NT2/D1 (cell line): Measurements from ENCODE around the gene FAM110C.

Experiments
- DNase-seq: peaks from one replicate; pipeline ENCODE4 v3.0.0-alpha.2; 2011; ENCODE audit warnings: low read depth, low spot score
- H3K27me3 ChIP-seq: 2 replicates; pipeline ENCODE4 v1.6.0; 2011; ENCODE audit warnings: mild to moderate bottlenecking; ENCODE audit not compliant: insufficient read length, insufficient read depth
- H3K36me3 ChIP-seq: 2 replicates; pipeline ENCODE4 v1.6.1; 2011; ENCODE audit warnings: mild to moderate bottlenecking, low read length, mixed read lengths; ENCODE audit not compliant: insufficient read depth, insufficient read length
- H3K4me1 ChIP-seq: 2 replicates; pipeline ENCODE4 v1.5.1; 2011; ENCODE audit not compliant: insufficient read depth, insufficient read length
- H3K4me3 ChIP-seq: 2 replicates; pipeline ENCODE4 v1.5.1; 2011; ENCODE audit warnings: low read depth; ENCODE audit not compliant: insufficient read length
- H3K9ac ChIP-seq: 2 replicates; pipeline ENCODE4 v1.6.0; 2011; ENCODE audit warnings: low read depth; ENCODE audit not compliant: insufficient read length
- H3K9me3 ChIP-seq: 2 replicates; pipeline ENCODE4 v1.5.1; 2011; ENCODE audit warnings: mild to moderate bottlenecking, low read length; ENCODE audit not compliant: insufficient read depth
- SUZ12 ChIP-seq: IDR thresholded peaks from 2 replicates; pipeline ENCODE4 v1.6.1; 2011; ENCODE audit not compliant: insufficient read length, insufficient read depth; ENCODE audit errors: extremely low read depth
- YY1 ChIP-seq: IDR thresholded peaks from 2 replicates; pipeline ENCODE4 v1.6.1; 2011; ENCODE audit not compliant: insufficient read length, insufficient read depth
- ZNF274 ChIP-seq: IDR thresholded peaks from 2 replicates; pipeline ENCODE4 v1.6.1; 2011; ENCODE audit warnings: mild to moderate bottlenecking, low read depth, low read length

FAM110C gene

DNA sequence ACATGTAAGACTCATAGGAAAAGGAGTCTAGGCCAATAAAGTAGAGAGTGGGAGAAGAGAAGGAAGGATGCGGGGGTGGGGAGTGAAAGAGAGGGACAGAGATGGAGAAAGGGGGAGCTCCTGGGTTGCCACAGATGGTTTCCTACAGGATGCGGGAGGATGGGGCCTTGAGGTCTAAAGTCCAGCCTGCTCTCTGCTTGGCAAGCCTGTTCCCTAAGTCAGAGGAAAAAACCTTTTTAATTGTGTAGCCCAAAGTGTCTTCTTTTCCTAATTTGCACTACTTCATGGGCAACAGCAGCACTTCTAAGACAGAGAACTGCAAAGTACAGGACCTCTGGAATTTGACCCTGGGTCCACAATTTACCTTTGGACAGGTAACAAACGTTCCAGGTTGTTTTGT lies 1.4 kb upstream of the FAM110C start:
- Histone ChIP-seq H3K36me3 (no peaks in the 10 kb centered on the region), H3K27me3 (peaks cover 45% of the 10 kb centered on the region)

DNA sequence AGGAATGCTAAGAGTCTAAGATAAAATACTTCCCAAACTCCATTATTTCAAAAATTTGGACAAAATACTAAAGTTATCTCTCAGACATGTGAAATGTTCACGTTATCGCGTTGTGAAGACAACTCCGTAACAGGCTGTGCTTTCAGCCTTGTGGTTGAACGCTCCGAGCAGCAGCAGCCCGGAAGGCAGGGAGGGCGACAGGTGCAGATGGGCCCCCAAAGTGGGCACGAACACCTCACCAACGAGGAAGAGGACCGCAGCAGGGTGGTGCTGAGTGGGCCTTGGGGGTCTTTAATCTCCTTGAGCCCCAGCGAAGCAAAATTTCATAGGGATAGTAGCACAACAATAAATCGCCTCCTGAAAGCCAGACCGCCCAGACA lies 1.0 kb upstream of the FAM110C start:
- Histone ChIP-seq H3K36me3 (no peaks in the 10 kb centered on the region), H3K4me1 (no peaks in the 10 kb centered on the region), H3K27me3 (peaks cover 45% of the 10 kb centered on the region), H3K4me3 (peak overlapping the region; percentile 61), H3K9me3 (no peaks in the 10 kb centered on the region), H3K9ac (no peak overlapping the region)
- TF ChIP-seq ZNF274 (no peak), YY1 (no peak), SUZ12 (no peak)
- no peak for DNase-seq

More for the DNA sequence above, 1.4 kb upstream of the FAM110C start:
- no peak overlapping the region for H3K9ac ChIP-seq
- no peaks in the 10 kb centered on the region for H3K9me3 ChIP-seq
- no peak for DNase-seq
- no peak overlapping the region for H3K4me3 ChIP-seq
- no peak for TF ChIP-seq YY1
- TF ChIP-seq ZNF274 = no peak
- TF ChIP-seq SUZ12 = no peak
- H3K4me1 ChIP-seq = no peaks in the 10 kb centered on the region

- Histone ChIP-seq H3K9me3 (no peaks in the 10 kb centered on the region), H3K4me3 (peak overlapping the region; percentile 61), H3K27me3 (peaks cover 45% of the 10 kb centered on the region), H3K9ac (peak overlapping the region; percentile 72), H3K4me1 (no peaks in the 10 kb centered on the region), H3K36me3 (no peaks in the 10 kb centered on the region)
- no peak for DNase-seq
- TF ChIP-seq SUZ12 (no peak), ZNF274 (no peak), YY1 (no peak)
These were observed 204 bp downstream of the FAM110C start for GRCh38 chr2:46131-46470.

DNA sequence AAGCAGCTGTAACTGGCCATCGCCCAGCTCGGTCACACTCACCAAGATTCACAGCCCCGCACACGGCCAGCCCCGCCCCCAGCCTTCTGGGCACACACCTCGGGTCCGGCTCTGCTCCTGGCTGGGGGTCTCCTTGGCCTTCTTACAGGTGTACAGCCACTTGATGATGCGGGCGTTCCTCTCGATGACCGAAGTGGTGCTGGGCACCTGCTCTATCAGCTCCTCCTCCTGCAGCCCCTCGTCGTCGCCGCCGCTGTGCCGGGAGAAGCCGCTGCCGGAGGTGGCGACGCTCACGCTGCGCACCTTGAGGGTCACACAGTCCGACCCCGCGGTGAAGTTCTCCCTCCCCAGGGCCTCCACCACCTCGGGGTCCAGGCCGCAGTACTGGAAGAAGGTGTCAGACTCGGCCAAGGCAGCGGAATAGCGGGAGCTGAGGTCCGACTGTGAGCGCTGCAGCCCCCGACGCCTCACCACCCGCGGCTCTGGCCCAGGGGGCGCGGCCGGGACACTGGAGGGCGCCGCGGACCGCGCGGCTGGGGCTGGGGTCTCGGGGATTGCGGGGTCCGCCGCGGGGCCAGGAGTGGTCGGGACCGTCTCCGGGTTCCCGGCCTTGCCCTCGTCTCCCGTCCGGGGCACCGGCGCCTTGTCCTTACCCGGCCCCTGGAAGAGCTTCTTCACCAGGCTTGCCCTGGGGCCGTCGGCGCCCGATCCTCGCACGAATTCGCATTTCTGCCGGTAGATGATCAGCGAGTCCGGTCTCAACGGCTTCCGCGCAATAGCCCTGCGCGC lies 769 bp downstream of the FAM110C start:
- Histone ChIP-seq H3K4me1 (no peaks in the 10 kb centered on the region), H3K9me3 (no peaks in the 10 kb centered on the region), H3K4me3 (peak overlapping the region; percentile 61), H3K9ac (no peak overlapping the region), H3K36me3 (peaks cover 1% of the 10 kb centered on the region), H3K27me3 (peaks cover 45% of the 10 kb centered on the region)
- TF ChIP-seq SUZ12 = no peak
- no peak for TF ChIP-seq ZNF274
- no peak for TF ChIP-seq YY1
- DNase-seq = no peak

- DNase-seq = no peak
- H3K27me3 ChIP-seq = peaks cover 45% of the 10 kb centered on the region
These were observed 1.5 kb downstream of the FAM110C start for GRCh38 chr2:44748-45341.

DNA sequence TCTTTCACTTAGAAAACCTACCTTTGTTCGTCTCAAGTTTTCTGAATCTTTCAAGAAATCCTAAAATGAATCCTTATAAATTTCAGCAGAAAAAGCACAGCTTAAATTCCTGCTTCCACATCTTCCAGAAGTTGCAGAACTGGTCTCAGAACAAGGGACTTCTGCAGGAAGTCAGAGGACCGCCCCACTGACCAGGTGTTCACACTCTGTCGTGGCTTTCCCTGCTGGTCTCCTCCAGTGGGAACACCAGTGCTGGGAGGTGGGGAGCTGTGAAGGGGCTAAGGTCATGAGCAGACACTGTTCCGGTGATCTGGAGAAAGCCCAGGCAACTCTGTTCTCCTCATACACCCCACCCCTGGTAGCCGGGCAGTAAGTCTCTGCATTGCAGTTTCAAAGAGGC lies 3.5 kb downstream of the FAM110C start:
- H3K36me3 ChIP-seq = peaks cover 2% of the 10 kb centered on the region
- TF ChIP-seq YY1 (no peak), ZNF274 (no peak), SUZ12 (no peak)
- H3K27me3 ChIP-seq = peaks cover 43% of the 10 kb centered on the region
- H3K4me1 ChIP-seq = no peaks in the 10 kb centered on the region
- no peak for DNase-seq
- no peak overlapping the region for H3K4me3 ChIP-seq
- no peaks in the 10 kb centered on the region for H3K9me3 ChIP-seq
- no peak overlapping the region for H3K9ac ChIP-seq

More at GRCh38 chr2:44748-45341, 1.5 kb downstream of the FAM110C start:
- Histone ChIP-seq H3K9ac (no peak overlapping the region), H3K4me3 (peak overlapping the region; percentile 61), H3K9me3 (no peaks in the 10 kb centered on the region), H3K36me3 (peaks cover 2% of the 10 kb centered on the region), H3K4me1 (no peaks in the 10 kb centered on the region)
- TF ChIP-seq ZNF274 (no peak), SUZ12 (no peak), YY1 (no peak)

- H3K27me3 ChIP-seq = peaks cover 22% of the 10 kb centered on the region
- no peak overlapping the region for H3K9ac ChIP-seq
- H3K4me1 ChIP-seq = no peaks in the 10 kb centered on the region
- no peak for TF ChIP-seq YY1
- no peak for TF ChIP-seq SUZ12
- no peak for TF ChIP-seq ZNF274
- no peaks in the 10 kb centered on the region for H3K9me3 ChIP-seq
- no peak overlapping the region for H3K4me3 ChIP-seq
- peaks cover 2% of the 10 kb centered on the region for H3K36me3 ChIP-seq
- no peak for DNase-seq
These were observed 5.8 kb downstream of the FAM110C start for GRCh38 chr2:40465-40864.
